ENCODE measurements around the gene ROM1.

DNA sequence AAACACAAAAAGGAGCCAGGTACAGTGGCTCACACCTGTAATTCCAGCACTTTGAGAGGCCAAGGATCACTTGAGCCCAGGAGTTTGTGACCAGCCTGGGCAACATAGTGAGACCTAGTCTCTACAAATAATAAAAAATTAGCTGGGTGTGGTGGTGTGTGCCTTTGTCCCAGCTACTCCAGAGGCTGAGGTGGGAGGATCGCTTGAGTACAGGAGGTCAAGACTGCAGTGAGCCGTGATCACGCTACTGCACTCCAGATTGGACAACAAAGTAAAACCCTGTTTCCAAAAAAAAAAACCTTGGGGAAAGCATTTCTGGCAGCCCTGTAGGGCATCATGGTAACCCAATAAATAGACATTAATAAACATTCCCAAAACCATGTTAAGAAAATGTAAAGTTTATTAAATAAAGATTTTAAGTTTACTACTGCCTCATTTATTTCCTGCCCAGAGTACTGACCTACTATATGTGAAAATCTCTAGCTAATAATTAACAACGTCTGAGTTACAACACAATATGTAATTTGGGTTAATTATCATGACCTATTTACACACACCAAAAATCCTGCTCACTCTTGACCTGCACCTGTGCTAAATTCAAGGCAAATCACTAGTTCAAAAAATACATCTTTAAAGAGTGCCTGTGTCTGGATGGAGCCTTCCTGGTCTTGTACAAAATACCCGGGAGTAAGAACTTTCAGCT is 47.8 kb upstream of the ROM1 start:
- no peak for TF ChIP-seq EZH2 (IDR thresholded peaks at IDR 0.05)
- no peak for TF ChIP-seq POLR2AphosphoS5 (IDR thresholded peaks at IDR 0.05; ENCODE audit: borderline replicate concordance, low read depth, low read length)
- no peak for TF ChIP-seq FOXP2 (optimal IDR thresholded peaks at IDR 0.05; ENCODE audit: control extremely low read depth, extremely low read length, insufficient read depth)
